SK-N-MC (cell line): ENCODE data around the gene ZNF473.

Experiments used
- EZH2 ChIP-seq: fragments of 200-600 bp; sonication (generic); IDR thresholded peaks from one replicate; pipeline ENCODE4 v1.6.1; 2017; ENCODE audit warnings: antibody characterized with exemption
- POLR2AphosphoS5 ChIP-seq: IDR thresholded peaks from 2 replicates; pipeline ENCODE4 v1.6.1; 2012; ENCODE audit warnings: mild to moderate bottlenecking, low read depth, low read length, borderline replicate concordance

DNA sequence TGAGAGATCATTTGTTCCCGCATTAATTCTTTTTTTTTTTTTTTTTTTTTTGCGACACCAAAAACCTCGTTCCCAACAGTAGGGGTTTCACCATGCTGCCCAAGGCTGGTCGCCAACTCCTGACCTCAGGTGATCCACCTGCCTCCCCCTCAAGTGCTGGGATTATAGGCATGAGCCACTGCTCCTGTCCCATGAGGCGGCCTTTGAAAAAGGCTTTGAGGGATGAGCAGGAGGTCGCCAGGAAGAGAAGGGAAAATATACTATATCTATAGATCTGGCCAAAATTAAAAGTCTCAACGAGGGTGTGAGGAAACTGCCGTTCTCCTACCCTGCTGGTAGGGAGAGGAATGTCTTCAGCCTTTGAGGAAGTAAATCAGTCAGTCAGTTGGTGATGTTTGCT, 26.2 kb downstream of the ZNF473 start:
- no peak for TF ChIP-seq POLR2AphosphoS5
- TF ChIP-seq EZH2: no peak
